ENCODE measurements around the gene PKN2.
"Not testable (repeated sequence)": the region's sequence is repeated elsewhere in the genome, so short reads cannot be mapped to it uniquely, and the experiment has no call there.

PKN2 gene

GRCh38 chr1:88847643-88848042 lies 163.6 kb downstream of the PKN2 start:
- H3K14ac ChIP-seq (ENCODE audit: low read length), result no peak overlapping the region
- H2BK15ac ChIP-seq (ENCODE audit: low read length), result no peak overlapping the region
- H2BK120ac ChIP-seq (ENCODE audit: low read depth, low read length), result no peak overlapping the region
- H3K9me3 ChIP-seq (replicated peaks in 1 of 2; ENCODE audit: control insufficient read depth in 2 of 2, insufficient read depth in 1 of 2, low read depth in 1 of 2, low read length in 2 of 2), result no peaks in the 10 kb centered on the region
- no peaks in the 10 kb centered on the region for H3K79me1 ChIP-seq (ENCODE audit: low read depth, low read length)
- WGBS, 2 donors (ENCODE audit: extremely low coverage in 2 of 2, insufficient read length in 2 of 2, insufficient replicate concordance in 1 of 2), result no CpG with 5 or more reads among the region's 1 CpG
- peak; percentile 72 for DNase-seq (ENCODE audit: low spot score)
- H3K36me3 ChIP-seq (replicated peaks in 1 of 2; ENCODE audit: control insufficient read depth in 2 of 2, insufficient read depth in 2 of 2, low read length in 2 of 2), result peaks cover 0 to 18% of the 10 kb centered on the region in 2 donors
- no peak overlapping the region for H3K4ac ChIP-seq (ENCODE audit: low read length)
- H3K18ac ChIP-seq (ENCODE audit: low read length), result no peak overlapping the region
- H3K4me3 ChIP-seq (ENCODE audit: low read length in 2 of 2), result no peak overlapping the region
- H3K4me2 ChIP-seq (ENCODE audit: insufficient read depth, low read length, poor library complexity, severe bottlenecking), result no peak overlapping the region
- no peak overlapping the region for H2AK5ac ChIP-seq (ENCODE audit: low read depth, low read length)
- H3K27me3 ChIP-seq (ENCODE audit: control insufficient read depth in 3 of 3, insufficient read depth in 3 of 3, low read depth in 1 of 3, low read length in 3 of 3), result no peaks in the 10 kb centered on the region
- peak overlapping the region; percentile 38 for H2AFZ ChIP-seq (ENCODE audit: low read length)
- no peak overlapping the region for H4K91ac ChIP-seq (ENCODE audit: low read depth, low read length, poor library complexity)
- H3K9ac ChIP-seq (ENCODE audit: low read depth, low read length, poor library complexity), result no peak overlapping the region
- H4K8ac ChIP-seq (ENCODE audit: low read depth, low read length), result no peak overlapping the region
- no peak overlapping the region for H3K23ac ChIP-seq (ENCODE audit: low read depth, low read length, poor library complexity)
- no peak overlapping the region for H2BK5ac ChIP-seq (ENCODE audit: low read length)
- no peak overlapping the region for H2BK12ac ChIP-seq (ENCODE audit: low read length)
- peak overlapping the region; percentile 76 for H3K27ac ChIP-seq (replicated peaks; ENCODE audit: low read length)
- H3K4me1 ChIP-seq (ENCODE audit: control insufficient read depth in 2 of 2, insufficient read depth in 1 of 2, low read depth in 1 of 2, low read length in 2 of 2), result peaks cover 3 to 12% of the 10 kb centered on the region in 2 donors

DNA sequence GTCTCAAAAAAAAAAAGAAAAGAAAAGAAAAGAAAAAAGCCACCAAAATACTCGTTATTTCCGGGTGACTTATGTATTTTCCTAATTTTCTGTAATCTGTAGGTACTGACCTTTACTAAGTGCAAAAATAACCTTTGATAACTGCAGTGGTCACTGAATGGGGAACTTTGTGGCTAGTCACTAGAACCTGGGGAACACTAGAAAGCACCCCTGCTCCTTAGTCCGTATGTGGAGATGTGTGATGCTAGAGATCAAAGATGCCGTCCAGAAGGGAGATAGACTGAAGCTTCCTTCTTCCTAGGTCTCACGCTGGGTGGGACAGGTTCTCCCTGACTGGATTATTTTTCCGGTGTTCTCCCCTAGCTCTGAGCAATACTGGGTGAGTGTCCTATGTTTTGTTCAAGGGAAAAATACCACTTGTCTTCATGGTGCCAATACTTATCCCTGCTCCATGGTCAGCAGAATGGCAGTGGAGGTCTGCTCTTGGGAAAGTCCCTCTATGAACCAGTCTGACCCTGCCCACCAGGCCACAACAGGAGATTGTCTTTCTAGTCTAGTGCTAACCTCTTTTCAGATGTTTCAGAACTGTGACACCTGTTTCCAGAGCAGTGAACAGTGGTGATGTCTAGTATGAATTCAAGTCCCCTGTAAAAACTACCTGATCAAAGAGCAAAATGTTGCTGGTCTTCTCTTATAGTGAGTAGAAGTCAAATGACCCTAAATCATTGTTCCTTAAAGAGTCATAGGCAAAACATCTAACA lies 167.4 kb downstream of the PKN2 start:
- H4K91ac ChIP-seq (ENCODE audit: low read depth, low read length, poor library complexity), result no peak overlapping the region
- H3K4me3 ChIP-seq (ENCODE audit: low read length in 2 of 2), result no peak overlapping the region
- H3K79me1 ChIP-seq (ENCODE audit: low read depth, low read length), result no peaks in the 10 kb centered on the region
- H2BK120ac ChIP-seq (ENCODE audit: low read depth, low read length), result no peak overlapping the region
- H3K36me3 ChIP-seq (replicated peaks in 1 of 2; ENCODE audit: control insufficient read depth in 2 of 2, insufficient read depth in 2 of 2, low read length in 2 of 2), result peaks cover 0 to 51% of the 10 kb centered on the region in 2 donors
- H3K4me2 ChIP-seq (ENCODE audit: insufficient read depth, low read length, poor library complexity, severe bottlenecking), result no peak overlapping the region
- no peak overlapping the region for H3K9ac ChIP-seq (ENCODE audit: low read depth, low read length, poor library complexity)
- no peak overlapping the region for H3K18ac ChIP-seq (ENCODE audit: low read length)
- H4K8ac ChIP-seq (ENCODE audit: low read depth, low read length), result no peak overlapping the region
- H3K4ac ChIP-seq (ENCODE audit: low read length), result no peak overlapping the region
- H3K4me1 ChIP-seq (ENCODE audit: control insufficient read depth in 2 of 2, insufficient read depth in 1 of 2, low read depth in 1 of 2, low read length in 2 of 2), result peaks cover 3 to 12% of the 10 kb centered on the region in 2 donors
- H3K9me3 ChIP-seq (replicated peaks in 1 of 2; ENCODE audit: control insufficient read depth in 2 of 2, insufficient read depth in 1 of 2, low read depth in 1 of 2, low read length in 2 of 2), result no peaks in the 10 kb centered on the region
- no peak overlapping the region for H2BK5ac ChIP-seq (ENCODE audit: low read length)
- H2AFZ ChIP-seq (ENCODE audit: low read length), result no peak overlapping the region
- DNase-seq (ENCODE audit: low spot score), result no peak
- no peak overlapping the region for H2BK12ac ChIP-seq (ENCODE audit: low read length)
- H3K27me3 ChIP-seq (ENCODE audit: control insufficient read depth in 3 of 3, insufficient read depth in 3 of 3, low read depth in 1 of 3, low read length in 3 of 3), result no peaks in the 10 kb centered on the region
- no CpG with 5 or more reads among the region's 6 CpGs for WGBS, 2 donors (ENCODE audit: extremely low coverage in 2 of 2, insufficient read length in 2 of 2, insufficient replicate concordance in 1 of 2)
- no peak overlapping the region for H2BK15ac ChIP-seq (ENCODE audit: low read length)
- H2AK5ac ChIP-seq (ENCODE audit: low read depth, low read length), result no peak overlapping the region
- H3K27ac ChIP-seq (replicated peaks; ENCODE audit: low read length), result peak overlapping the region; percentile 6
- no peak overlapping the region for H3K14ac ChIP-seq (ENCODE audit: low read length)
- no peak overlapping the region for H3K23ac ChIP-seq (ENCODE audit: low read depth, low read length, poor library complexity)

DNA sequence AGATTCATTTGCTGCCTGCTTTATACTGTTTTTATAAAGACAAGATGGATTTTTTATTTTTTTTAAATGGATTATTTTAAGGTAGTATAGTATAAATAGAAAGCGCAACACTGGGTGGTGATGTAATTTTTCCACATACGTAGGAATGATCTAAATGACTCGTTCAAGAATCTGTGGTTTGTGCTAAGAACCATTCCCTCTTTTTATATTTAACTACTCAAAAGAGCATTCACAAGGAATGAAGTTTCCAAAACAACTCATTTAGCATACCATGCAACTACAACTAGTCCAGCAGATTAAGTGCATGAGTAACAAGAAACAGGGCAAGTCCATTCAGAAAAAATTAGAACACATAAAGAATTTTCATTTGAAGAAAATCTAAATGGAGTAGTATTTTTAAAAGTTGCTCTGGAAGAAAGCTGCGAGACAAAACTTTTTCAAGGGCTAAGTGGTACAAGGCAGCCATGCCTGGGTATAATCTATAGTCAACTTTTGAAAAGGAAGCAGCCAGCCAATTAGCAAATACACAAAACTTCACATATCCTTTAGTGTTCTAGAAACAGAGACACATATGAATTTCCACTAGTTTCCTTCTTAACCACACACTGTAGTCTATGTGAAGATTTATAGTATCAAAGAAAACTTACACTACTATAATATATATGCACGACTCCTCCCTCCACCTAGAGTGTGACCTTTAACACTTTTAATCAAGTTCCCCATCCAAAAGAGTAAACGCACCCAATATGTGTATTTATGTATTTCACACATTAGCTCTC lies 183.9 kb downstream of the PKN2 start:
- Histone ChIP-seq H3K36me3 (replicated peaks in 1 of 2; ENCODE audit: control insufficient read depth in 2 of 2, insufficient read depth in 2 of 2, low read length in 2 of 2) (peaks cover 4 to 16% of the 10 kb centered on the region in 2 donors), H2BK120ac (ENCODE audit: low read depth, low read length) (no peak overlapping the region), H2BK5ac (ENCODE audit: low read length) (no peak overlapping the region), H3K27me3 (ENCODE audit: control insufficient read depth in 3 of 3, insufficient read depth in 3 of 3, low read depth in 1 of 3, low read length in 3 of 3) (no peaks in the 10 kb centered on the region), H2AFZ (ENCODE audit: low read length) (no peak overlapping the region), H3K18ac (ENCODE audit: low read length) (no peak overlapping the region), H3K4me1 (ENCODE audit: control insufficient read depth in 2 of 2, insufficient read depth in 1 of 2, low read depth in 1 of 2, low read length in 2 of 2) (no peaks in the 10 kb centered on the region), H3K27ac (replicated peaks; ENCODE audit: low read length) (no peak overlapping the region), H3K23ac (ENCODE audit: low read depth, low read length, poor library complexity) (no peak overlapping the region), H3K79me1 (ENCODE audit: low read depth, low read length) (peaks cover 1% of the 10 kb centered on the region), H2AK5ac (ENCODE audit: low read depth, low read length) (no peak overlapping the region), H2BK15ac (ENCODE audit: low read length) (no peak overlapping the region), H4K8ac (ENCODE audit: low read depth, low read length) (no peak overlapping the region), H3K4ac (ENCODE audit: low read length) (no peak overlapping the region), H3K9me3 (replicated peaks in 1 of 2; ENCODE audit: control insufficient read depth in 2 of 2, insufficient read depth in 1 of 2, low read depth in 1 of 2, low read length in 2 of 2) (peaks cover 0 to 1% of the 10 kb centered on the region in 2 donors), H3K4me3 (ENCODE audit: low read length in 2 of 2) (no peak overlapping the region), H3K4me2 (ENCODE audit: insufficient read depth, low read length, poor library complexity, severe bottlenecking) (no peak overlapping the region), H4K91ac (ENCODE audit: low read depth, low read length, poor library complexity) (no peak overlapping the region), H3K9ac (ENCODE audit: low read depth, low read length, poor library complexity) (no peak overlapping the region), H3K14ac (ENCODE audit: low read length) (no peak overlapping the region), H2BK12ac (ENCODE audit: low read length) (no peak overlapping the region)
- WGBS, 2 donors (ENCODE audit: extremely low coverage in 2 of 2, insufficient read length in 2 of 2, insufficient replicate concordance in 1 of 2), result 100% methylated on average over 1 of the region's 6 CpGs; no CpG with 5 or more reads in 1 of the 2 donors
- no peak for DNase-seq (ENCODE audit: low spot score)

- H2AFZ ChIP-seq (ENCODE audit: low read length); H3K36me3 ChIP-seq (replicated peaks in 1 of 2; ENCODE audit: control insufficient read depth in 2 of 2, insufficient read depth in 2 of 2, low read length in 2 of 2); H2BK15ac ChIP-seq (ENCODE audit: low read length); H3K4me3 ChIP-seq (ENCODE audit: low read length in 2 of 2); H3K4ac ChIP-seq (ENCODE audit: low read length); H3K18ac ChIP-seq (ENCODE audit: low read length); H3K14ac ChIP-seq (ENCODE audit: low read length); H2AK5ac ChIP-seq (ENCODE audit: low read depth, low read length); H2BK120ac ChIP-seq (ENCODE audit: low read depth, low read length); H4K91ac ChIP-seq (ENCODE audit: low read depth, low read length, poor library complexity); H2BK5ac ChIP-seq (ENCODE audit: low read length); H3K9ac ChIP-seq (ENCODE audit: low read depth, low read length, poor library complexity); H3K23ac ChIP-seq (ENCODE audit: low read depth, low read length, poor library complexity); H3K4me1 ChIP-seq (ENCODE audit: control insufficient read depth in 2 of 2, insufficient read depth in 1 of 2, low read depth in 1 of 2, low read length in 2 of 2); H2BK12ac ChIP-seq (ENCODE audit: low read length); H3K27ac ChIP-seq (replicated peaks; ENCODE audit: low read length); H3K27me3 ChIP-seq (ENCODE audit: control insufficient read depth in 3 of 3, insufficient read depth in 3 of 3, low read depth in 1 of 3, low read length in 3 of 3); H3K9me3 ChIP-seq (replicated peaks in 1 of 2; ENCODE audit: control insufficient read depth in 2 of 2, insufficient read depth in 1 of 2, low read depth in 1 of 2, low read length in 2 of 2); H4K8ac ChIP-seq (ENCODE audit: low read depth, low read length); H3K79me1 ChIP-seq (ENCODE audit: low read depth, low read length); DNase-seq (ENCODE audit: low spot score); H3K4me2 ChIP-seq (ENCODE audit: insufficient read depth, low read length, poor library complexity, severe bottlenecking): not testable (repeated sequence)
- WGBS, 2 donors (ENCODE audit: extremely low coverage in 2 of 2, insufficient read length in 2 of 2, insufficient replicate concordance in 1 of 2), result no CpG with 5 or more reads among the region's 14 CpGs
Observed at GRCh38 chr1:88869644-88870043, 185.6 kb downstream of the PKN2 start.

Measured in neuronal stem cell (in vitro differentiated cells).